HG03520 (cell line): ENCODE results near the gene ANGPTL2.

Experiments
- ATAC-seq: cut with Tn5 transposase; IDR thresholded peaks from one replicate; pipeline ENCODE4 v1.9.1; 2021; ENCODE audit warnings: mild to moderate bottlenecking, moderate library complexity; ENCODE audit not compliant: unreplicated experiment

Gene ANGPTL2

DNA sequence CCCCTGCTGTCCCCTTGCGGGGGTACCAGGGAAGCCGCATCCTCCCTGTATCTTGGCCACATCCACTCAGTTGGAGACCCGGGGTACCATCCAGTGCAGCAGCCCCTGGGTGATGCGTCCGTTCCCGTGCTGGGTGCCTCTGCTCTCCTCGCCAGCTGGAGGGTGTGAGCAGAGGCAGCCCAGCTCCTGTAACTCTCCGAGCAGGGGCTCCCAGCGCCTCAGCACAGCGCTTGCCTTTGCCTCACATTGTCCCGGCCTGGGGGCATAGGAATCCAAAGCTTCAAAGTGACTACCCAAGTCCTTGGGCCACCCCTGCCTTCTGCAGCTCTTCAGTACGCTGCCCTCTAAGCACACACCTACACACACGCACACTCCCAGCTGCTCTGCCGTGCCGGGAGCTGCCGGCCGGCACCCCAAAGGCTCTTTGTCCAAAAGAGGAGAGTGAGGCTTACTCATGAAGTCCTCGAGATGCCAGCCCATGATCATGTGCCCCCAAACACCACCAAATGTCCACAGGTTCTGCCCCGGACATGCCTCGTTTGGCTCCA lies 733 bp downstream of the ANGPTL2 start:
- ATAC-seq = no peak

DNA sequence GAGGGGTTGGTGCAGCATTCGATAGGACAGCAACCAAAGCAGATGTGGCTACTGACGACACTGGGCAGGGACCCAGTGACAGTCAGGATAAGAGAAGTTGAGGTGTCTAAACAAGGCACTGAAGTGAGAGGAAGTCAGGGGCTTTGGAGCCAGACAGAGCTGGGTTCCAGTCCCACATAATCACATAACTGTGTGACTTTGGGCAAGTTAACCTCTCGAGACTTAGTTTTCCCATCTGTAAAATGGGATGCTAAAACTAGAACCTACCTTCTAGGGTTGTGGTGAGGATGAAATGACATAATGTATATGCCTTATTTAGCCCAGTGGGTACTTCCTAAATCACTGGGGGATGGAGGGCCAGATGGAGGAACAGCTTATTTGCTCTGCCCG lies 3.1 kb downstream of the ANGPTL2 start:
- ATAC-seq = no peak

DNA sequence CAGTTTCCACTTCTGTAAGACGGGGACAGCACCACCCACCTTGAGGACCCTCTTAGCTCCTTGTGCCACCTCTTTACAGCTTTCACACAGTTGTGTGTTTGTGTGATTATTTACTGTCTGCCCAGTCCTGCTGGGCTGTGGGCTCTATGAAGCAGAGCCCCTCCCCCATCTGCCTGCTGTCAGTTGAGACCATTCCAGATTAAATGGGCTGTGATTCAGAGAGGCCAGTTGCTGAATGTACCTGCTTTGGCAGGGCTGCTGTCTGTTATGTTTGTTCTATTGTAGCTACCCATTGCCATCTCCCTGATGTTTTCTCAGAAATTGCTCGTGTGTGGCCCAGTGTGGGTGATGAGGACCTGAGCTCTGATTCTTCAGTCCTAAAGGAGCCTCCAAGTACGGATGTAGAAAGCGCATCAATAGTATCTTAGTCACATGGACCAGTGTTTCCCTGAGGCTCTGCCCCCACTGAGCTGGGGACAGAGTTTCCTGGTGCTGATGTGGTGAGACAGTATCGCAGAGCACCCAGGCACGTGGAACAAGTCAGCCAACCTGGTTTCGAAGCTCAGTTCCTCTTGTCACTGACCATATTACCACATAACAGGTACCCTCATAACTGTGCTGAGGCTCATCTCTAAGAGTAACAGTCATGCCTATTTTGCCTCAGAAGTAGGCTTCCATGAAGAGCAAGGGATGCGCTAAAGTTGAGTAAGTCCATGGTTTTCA lies 3.7 kb downstream of the ANGPTL2 start:
- no peak for ATAC-seq

DNA sequence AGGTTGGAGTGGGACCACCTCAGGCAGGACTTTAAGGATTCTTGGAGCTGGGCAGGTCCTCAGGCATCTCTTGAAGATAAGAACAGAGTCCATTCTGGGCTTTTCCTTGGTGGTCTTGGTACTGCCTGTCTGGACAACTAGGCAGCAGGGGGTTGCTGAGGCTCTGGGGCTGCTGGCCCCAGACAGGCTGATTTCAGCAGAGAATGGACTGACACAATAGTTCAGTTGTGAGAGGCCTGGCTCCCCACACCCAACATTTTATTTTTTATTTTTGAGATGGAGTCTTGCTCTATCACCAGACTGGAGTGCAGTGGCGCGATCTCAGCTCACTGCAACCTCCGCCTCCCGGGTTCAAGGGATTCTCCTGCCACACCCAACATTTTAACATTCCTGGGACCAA lies 4.6 kb downstream of the ANGPTL2 start:
- no peak for ATAC-seq

DNA sequence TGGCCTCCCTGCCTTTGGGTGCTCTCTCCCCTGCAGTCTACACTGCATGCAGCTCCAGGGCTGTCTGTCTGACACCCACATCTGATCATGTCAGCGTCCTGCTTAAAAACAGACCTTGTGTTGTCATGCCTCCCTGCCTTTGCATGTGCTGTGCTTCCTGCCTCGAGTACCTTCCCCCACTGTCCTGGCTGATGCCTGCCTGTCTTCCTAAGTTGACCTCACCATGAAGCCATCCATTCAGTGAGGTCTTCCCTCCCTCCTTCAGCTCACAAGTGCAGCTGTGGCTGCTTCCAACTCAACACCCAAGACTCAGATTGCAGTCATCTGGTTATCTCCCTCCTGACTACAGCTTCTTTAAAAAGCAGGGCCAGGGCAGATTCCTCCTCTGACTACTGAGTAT lies 5.5 kb downstream of the ANGPTL2 start:
- no peak for ATAC-seq

DNA sequence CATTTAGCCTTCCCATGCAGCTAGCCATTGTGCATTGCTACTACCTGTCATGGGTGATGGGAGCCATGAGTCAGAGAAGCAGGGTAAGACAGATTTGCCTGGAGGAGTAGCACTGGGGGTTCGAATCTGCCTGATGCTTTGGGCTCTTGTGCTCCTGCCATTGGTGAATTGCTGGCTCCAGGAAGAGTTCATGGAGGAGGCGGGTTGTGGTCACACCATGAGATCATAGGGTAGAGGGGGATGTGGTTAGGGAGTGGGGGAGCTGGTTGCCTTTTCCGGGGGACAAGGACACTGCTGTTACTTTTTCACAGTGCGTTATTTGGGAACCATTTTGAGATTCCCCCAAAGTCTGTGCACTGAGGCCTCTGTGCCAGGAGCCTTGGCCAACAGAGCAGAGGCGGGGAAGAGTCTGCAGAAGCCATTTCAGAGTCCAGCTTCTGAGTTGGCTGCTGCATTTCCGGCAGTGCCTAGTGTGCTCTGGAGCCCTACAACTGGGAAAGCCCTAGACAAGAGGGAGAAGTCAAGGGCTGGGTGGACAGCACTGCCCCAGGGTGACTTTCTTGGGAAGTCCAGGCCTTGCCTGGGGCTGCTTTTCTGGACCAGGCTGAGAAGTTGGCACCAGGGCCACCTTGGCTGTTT lies 6.2 kb downstream of the ANGPTL2 start:
- ATAC-seq = no peak

DNA sequence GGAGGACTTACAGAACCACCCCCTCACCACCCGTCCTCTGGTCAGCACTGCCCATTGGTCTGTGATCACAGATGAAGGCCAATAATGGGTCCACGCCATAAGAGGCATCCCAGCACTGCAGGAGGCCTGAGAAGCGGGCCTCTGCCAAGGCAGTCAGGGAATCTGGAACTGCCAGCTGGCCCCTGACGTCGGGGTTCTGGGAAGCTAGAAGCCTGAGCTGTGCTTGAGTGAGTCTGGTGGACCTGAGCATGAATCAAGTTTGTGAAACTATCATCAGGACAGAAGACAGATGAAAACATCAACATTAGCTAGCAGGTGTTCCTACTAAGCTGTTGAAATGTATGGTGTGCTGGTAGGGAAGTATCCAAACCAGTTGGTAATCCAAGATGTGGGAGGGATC lies 7.8 kb downstream of the ANGPTL2 start:
- no peak for ATAC-seq

DNA sequence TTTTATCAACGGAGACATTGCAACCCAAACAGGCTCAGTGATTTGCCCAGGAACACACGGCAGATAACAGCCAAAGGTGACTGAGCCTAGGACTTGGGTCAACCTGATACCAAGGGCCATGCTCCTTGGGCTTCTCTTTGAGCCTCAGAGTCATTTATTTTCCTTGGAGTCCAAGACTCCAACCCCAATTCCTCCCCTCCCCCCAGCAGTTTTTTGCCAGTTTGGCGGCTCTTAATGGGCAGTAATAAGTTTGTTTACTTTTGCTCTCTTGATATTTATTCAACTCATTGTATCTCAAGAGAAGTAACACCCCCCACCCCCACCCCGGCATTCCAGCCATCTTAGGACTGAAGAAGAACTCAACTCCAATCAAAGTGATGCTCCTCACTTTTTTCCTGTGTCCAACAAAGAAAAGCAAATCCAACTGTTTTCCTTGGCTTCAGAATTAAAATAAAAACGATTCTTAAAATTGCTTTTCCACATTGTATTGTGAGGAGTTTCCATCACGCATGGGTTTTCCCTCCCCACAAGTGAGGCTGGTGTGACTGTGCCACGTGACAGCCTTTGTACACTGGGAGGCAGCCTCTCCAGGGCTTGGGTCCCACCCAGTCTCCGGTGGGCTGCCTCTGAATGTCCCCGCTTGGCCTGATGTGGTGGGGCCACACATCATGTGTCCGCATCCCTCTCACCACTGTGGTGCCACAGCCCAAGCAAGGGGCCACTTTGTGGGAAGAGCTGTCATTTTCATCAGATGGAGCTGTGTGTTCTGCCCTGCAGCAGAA lies 9.1 kb downstream of the ANGPTL2 start:
- ATAC-seq = no peak

DNA sequence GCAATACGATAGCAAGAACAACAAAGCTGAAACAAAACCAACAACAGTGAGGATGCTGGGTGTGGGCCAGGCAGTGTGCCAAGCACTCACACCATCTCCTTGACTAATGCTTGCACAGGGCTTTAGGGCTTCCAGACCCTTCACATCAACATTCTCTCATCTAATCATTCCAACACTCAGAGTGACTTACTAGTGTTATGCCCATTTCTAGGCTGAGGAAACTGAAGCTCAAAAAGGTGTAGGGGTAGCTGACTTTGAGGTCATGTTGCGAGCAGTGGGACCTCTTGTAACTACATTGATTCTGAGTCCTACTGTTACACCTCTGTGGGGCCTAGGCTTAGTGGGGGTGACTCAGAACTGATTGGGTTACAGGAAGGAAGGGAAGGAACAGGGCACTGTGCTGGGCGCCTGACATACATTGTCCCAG lies 9.7 kb downstream of the ANGPTL2 start:
- ATAC-seq = no peak

DNA sequence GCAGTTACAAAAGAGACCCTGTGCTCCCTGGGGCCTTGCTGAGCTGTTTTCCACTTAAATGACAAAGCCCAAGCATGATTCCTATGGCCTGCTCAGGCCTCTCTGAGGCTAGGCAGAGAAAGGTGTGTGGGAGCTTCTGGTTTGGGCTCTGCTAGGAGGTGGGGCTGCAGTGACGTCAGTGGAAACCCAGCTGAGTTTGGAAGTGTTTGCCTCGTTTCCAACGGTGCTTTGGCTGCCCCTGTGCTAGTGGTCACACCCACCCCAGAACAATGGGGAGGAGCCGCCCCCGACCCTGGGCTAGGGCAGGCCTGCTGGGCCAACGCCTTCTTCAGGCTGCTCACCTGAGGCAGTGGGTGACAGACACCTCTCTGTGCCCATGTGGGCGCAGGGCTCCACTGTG lies 10.4 kb downstream of the ANGPTL2 start:
- no peak for ATAC-seq

DNA sequence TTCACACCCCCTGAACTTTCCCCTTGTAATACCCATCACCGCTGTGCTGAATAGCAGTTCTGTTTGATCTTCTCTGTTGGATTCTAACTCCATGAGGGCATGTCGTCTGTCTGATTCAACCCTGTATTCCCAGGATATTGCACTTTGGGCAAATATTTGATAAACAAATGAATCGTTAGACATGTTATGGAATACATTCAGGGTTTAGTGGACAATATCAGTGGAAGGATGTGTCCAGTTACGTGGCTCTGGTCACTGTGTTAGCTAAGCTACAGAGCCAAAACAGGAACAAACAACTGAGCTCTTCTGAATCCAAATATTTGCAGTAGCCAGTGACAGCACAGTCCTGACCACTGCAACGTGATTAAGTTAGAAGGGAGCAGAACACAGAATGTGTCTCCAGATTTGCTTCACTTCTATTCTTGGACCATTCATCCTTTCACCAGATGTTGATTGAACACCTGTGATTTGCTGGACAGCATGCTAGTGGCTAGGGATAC lies 13.2 kb downstream of the ANGPTL2 start:
- no peak for ATAC-seq

DNA sequence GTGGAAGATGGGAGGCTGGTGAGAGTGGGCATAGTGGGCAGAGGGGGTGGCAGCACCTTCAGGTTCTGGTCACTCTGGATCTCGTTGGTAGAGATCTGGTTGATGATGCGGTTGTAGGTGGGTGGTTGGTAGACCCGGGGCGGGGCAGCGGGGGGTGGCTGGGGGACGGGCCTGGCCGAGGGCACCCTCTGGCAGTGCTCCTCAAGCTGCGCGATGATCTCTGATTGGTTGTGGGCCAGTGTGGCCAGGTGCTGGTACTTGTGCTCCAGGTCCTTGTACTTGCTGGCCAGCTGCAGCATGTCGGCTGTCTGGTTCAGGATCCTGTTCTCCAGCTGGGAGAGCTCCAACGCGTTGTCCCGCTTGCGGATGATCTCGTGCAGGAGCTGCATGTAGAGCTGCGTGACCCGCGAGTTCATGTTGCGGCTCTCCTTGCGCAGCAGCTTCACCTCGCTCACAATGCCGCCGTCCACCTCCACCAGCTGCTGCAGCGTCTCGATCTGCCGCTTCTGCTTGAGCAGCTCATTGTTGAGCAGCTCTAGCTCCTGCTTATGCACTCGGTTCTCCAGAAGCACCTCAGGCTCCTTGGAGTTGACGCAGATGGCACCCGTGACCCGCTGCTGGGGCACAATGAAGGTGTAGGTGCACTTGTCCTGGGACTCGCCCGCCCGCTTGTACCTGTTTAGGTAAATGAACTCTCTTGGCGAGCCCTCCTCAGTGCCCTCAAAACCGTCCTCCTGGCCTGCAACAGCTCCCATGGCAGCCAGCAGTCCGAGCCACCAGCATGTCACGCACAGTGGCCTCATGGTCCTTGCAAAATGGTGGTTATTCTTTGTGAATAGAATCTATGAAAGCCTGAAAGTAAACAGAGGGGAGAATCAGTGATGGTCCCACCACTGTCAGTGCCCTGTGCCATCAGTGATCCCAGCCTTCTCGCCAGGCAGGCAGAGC lies 14.2 kb downstream of the ANGPTL2 start:
- no peak for ATAC-seq

DNA sequence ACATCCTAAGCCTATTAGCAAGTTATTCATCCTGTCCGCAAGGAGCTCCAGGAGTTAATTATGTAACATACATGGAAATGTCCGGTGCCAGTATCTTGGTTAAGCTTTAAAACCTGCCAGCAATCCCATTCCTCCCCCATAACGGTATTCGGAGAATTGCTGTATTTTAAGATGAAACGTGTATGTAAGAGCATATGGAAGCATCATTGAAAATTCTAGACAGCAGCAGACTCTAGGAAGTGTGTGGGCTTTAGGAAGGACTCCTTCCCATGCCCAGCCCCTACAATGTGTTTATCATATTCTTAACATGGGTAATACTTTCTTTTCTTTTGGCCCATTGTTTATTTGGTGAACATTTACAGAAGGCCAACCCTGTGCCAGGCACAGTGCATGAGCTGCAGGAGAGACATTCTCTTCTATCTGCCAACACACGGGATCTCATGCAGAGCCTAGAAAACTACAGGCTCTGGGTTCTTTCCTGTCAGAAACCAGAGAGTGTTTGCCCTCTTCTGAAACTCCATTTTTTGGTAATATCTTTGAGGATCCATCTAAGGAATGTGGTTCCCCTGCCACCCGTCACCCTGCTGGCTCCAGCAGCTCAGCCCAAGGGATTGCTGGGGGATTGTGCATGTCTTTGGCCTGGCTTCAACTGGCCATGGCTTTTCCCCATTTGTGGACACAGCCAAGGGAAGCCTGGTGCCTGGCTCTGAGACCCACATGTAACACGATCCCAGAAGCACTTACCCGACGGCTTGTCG lies 15.1 kb downstream of the ANGPTL2 start:
- ATAC-seq = no peak

DNA sequence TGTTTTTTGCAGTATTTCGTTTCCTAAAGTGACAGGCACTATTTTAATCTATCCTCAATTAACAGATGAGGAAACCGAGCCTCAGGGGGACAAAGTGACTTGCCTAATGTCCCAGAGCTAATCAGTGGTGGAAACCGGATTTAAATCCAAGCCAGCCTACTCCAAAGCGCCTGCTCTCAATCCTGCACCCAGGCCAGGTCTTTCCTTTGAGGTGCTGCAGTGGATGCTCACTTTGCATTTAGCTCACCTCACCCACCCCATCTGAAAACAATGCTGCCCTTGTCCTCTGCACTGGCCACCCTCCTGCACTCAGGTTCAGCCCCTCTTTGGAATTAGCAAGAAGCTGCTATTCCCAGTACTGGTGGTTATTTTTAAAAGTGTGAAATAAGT lies 16.0 kb downstream of the ANGPTL2 start:
- ATAC-seq = no peak

DNA sequence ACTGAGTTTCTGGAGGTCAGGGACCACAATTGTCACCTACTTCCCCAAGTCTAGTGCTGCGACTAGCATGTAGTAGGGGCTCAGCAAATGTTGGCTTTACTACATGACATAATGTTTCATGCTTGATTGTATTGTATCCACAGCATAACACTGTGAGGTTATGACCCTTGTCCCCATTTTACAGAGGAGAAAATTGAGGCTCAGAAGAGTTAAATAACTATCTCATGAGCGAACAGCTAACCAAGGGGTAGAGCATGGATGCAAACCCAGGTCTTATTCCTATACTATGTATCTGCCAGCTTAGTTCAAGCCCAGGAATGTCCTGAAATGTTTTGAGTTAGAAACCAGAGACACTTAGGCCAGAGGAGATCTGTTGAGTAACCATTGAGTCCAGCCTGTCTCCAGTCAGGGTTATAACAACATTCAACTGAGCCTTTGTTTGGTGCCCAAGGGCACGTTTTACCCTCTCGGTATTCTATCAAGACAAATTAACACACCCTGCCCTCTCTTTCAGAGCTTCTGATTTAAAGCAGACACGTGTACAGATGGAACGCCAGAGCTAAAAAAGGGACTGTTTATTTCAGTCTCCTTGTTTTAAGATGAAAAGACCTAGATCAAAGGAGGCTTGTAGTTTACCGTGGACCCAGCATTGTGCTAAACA lies 16.5 kb downstream of the ANGPTL2 start:
- no peak for ATAC-seq

DNA sequence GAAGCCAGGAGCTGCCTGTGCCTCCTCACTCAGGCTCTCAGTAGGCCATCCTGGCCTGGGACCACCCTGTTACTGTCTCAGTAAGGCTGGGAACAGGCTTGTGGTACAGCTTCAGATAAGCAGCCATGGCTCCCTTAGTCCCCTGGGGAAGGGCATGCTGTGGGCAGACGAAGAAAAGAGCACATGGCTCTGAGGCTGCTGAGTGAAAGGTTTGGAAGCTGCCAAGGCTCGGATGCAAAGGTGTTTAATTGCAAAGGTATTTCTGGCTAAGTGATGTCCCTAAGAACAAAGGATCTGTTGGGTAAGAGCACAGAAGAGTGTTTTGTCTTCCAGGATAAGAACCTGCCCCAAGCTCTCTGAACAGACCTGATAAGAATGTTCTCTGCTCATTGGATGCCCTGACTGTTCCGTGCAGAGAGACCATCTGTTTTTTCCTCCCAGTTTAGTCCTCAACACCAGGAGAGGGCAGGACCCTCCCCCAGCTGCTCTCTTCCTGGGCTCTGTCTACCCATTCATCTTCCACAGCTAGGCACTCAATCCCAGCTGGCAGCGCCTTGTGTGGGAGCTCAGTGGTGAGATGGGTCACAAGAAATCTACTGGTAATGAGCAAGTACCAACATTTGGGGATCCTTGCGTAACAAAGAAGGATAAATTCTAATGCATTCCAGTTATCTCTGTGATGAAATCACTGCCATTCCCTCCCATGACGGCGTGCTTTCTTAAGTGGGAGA lies 17.7 kb downstream of the ANGPTL2 start:
- ATAC-seq = no peak

DNA sequence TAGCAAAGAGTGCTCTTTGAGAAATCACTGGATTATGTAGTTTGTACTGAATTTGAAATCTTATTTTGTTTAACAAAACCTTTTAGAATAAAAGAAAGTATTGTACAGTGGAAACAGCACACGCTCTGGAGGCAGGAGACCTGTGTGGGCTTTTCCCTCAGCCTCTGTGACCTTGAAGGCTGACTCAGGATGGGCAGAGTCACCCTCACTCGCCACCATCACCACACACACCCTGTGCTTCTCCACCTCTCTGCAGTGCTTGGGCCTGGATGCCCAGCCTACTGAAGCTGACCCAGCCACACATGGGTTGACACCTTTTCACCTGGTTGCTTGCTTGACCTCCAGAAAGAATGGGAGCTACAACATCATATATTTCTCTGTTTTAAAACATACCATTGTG lies 19.6 kb downstream of the ANGPTL2 start:
- no peak for ATAC-seq

DNA sequence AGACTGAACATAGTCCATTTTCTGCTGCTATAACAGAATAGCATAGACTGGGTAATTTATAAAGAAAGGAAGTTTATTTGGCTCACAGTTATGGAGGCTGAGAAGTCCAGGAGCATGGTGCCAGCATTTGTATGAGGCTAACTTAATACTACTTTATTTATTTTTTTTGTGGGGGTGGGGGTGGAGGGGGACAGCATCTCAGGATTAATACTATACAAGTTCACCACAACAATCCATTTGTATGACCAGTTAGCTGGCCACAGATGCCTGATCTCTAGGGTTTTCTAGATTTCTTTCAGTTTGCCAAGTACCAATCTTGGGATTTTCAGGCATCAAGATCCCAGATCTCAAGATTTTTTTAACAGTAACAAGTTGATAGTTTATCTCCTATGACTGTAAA lies 20.3 kb downstream of the ANGPTL2 start:
- no peak for ATAC-seq

DNA sequence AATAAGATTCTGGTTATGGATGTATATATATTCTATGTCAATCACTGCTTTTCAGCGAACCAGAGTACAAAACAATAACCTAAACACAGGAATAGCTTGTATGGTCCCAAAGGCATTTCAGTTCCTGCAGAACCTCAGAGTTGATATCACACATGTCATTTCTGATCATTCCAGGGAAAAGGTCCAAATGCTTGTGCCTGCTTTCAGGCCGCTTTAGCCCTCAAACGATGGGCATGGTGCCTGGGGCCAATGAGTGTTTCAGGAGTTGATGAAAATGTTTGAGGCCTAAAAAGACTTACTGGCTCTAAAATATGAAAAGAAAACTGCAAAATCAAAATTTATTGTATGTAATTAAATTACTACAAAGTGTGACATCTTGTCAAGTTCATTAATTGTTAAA lies 22.8 kb downstream of the ANGPTL2 start:
- ATAC-seq = no peak
